Activated CD4-positive, CD25-positive, alpha-beta regulatory T cell treated with anti-CD3 and anti-CD28 coated beads, Interleukin-2, amount 50 U/mL, for 16 hours (primary cell): ENCODE results near the gene CENATAC.
"Not testable (repeated sequence)": the region's sequence is repeated elsewhere in the genome, so short reads cannot be mapped to it uniquely, and the experiment has no call there.

Source experiments
- DNase-seq: peaks from one replicate; pipeline ENCODE4 v3.0.0-alpha.2; 2020; ENCODE audit warnings: low read depth, low spot score

Gene CENATAC

GRCh38 chr11:118997627-118998387, at the start of gene CENATAC:
Gene CENATAC, plus strand, starts transcription at chr11:118998138. Its CDS starts 60 bp downstream, at chr11:118998198.
- peak; percentile 90 for DNase-seq

GRCh38 chr11:118953265-118953664, 44.7 kb upstream of the CENATAC start:
- DNase-seq: no peak

- not testable (repeated sequence) for DNase-seq
These were observed 44.0 kb upstream of the CENATAC start for GRCh38 chr11:118953976-118954375.

GRCh38 chr11:118956094-118956846, 41.7 kb upstream of the CENATAC start, which contains the start of gene UPK2:
Gene UPK2, plus strand, starts transcription at chr11:118956298. Its CDS starts 53 bp downstream, at chr11:118956351.
- peak; percentile 77 for DNase-seq

GRCh38 chr11:118956847-118957469, 41.0 kb upstream of the CENATAC start:
- DNase-seq: no peak

- no peak for DNase-seq
These were observed 40.4 kb upstream of the CENATAC start for GRCh38 chr11:118957549-118957948.

- DNase-seq: no peak
These were observed 40.0 kb upstream of the CENATAC start for GRCh38 chr11:118957968-118958367.

GRCh38 chr11:118958577-118958976, 39.4 kb upstream of the CENATAC start:
- DNase-seq: no peak

- no peak for DNase-seq
These were observed 36.7 kb upstream of the CENATAC start for GRCh38 chr11:118961189-118961588.

- DNase-seq: no peak
These were observed 36.3 kb upstream of the CENATAC start for GRCh38 chr11:118961591-118961990.

GRCh38 chr11:118969508-118969907, 28.4 kb upstream of the CENATAC start:
- DNase-seq: not testable (repeated sequence)

- DNase-seq: no peak
These were observed 26.3 kb upstream of the CENATAC start, which contains the start of gene FOXR1 for GRCh38 chr11:118971646-118972045. Gene FOXR1, plus strand, starts transcription at chr11:118971761. Its CDS starts 171 bp downstream, at chr11:118971932.

- DNase-seq: no peak
These were observed 24.0 kb upstream of the CENATAC start for GRCh38 chr11:118973985-118974384.

- DNase-seq: no peak
These were observed 21.9 kb upstream of the CENATAC start for GRCh38 chr11:118975771-118976709.

- DNase-seq: no peak
These were observed 18.5 kb upstream of the CENATAC start for GRCh38 chr11:118979434-118979833.

- DNase-seq: no peak
These were observed 17.6 kb upstream of the CENATAC start for GRCh38 chr11:118980191-118980881.

GRCh38 chr11:118984337-118984736, 13.6 kb upstream of the CENATAC start:
- DNase-seq: not testable (repeated sequence)

GRCh38 chr11:118984825-118985224, 13.1 kb upstream of the CENATAC start:
- no peak for DNase-seq

GRCh38 chr11:118988280-118988679, 9.7 kb upstream of the CENATAC start:
- DNase-seq: no peak

- DNase-seq: not testable (repeated sequence)
These were observed 6.4 kb upstream of the CENATAC start for GRCh38 chr11:118991486-118992038.
